Breast epithelium (tissue), 3 donors: Measurements from ENCODE around the gene SLC41A3.

Source experiments
- POLR2A ChIP-seq: fragments of 450-650 bp; IDR thresholded peaks from one replicate; pipeline ENCODE4 v1.6.1; 2016; ENCODE audit warnings: antibody characterized with exemption, mild to moderate bottlenecking, moderate library complexity
- POLR2AphosphoS5 ChIP-seq, 3 donors: sonication (generic); formaldehyde crosslinking; IDR thresholded peaks; one replicate each; pipeline ENCODE4 v1.6.1; 2017; ENCODE audit warnings: antibody characterized with exemption in 3 of 3
- TF ChIP-seq, protein P1 (sequence below), 3 donors: fragments of 450-650 bp; IDR thresholded peaks; one replicate each; pipeline ENCODE4 v1.5.1; 2016 to 2017; ENCODE audit warnings: antibody characterized with exemption in 3 of 3, mild to moderate bottlenecking in 3 of 3, moderate library complexity in 3 of 3

DNA sequence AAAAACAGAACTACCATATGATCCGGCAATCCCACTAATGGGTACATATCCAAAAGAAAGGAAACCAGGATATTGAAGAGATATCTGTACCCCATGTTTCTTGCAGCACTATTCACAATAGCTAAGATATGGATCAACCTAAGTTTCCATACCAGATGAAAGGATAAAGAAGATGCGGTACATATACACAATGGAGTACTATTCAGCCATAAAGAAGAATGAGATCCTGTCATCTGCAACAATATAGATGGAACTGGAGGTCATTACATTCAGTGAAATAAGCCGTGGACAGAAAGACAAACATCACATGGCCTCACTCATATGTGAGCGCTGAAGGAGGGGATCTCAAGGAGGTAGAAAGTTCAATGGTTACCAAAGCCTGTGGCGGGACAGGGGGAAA lies 3.0 kb downstream of the SLC41A3 start:
- TF ChIP-seq, protein P1, sequence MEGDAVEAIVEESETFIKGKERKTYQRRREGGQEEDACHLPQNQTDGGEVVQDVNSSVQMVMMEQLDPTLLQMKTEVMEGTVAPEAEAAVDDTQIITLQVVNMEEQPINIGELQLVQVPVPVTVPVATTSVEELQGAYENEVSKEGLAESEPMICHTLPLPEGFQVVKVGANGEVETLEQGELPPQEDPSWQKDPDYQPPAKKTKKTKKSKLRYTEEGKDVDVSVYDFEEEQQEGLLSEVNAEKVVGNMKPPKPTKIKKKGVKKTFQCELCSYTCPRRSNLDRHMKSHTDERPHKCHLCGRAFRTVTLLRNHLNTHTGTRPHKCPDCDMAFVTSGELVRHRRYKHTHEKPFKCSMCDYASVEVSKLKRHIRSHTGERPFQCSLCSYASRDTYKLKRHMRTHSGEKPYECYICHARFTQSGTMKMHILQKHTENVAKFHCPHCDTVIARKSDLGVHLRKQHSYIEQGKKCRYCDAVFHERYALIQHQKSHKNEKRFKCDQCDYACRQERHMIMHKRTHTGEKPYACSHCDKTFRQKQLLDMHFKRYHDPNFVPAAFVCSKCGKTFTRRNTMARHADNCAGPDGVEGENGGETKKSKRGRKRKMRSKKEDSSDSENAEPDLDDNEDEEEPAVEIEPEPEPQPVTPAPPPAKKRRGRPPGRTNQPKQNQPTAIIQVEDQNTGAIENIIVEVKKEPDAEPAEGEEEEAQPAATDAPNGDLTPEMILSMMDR (IDR thresholded peaks at IDR 0.05), result no peak
- TF ChIP-seq POLR2A, result no peak
- TF ChIP-seq POLR2AphosphoS5 (IDR thresholded peaks at IDR 0.05), result no peak
